ENCODE data around the gene FANCC. TPM values are rescaled to one million over a fixed set of nuclear protein-coding genes. Genes with fewer than 3 reads are reported as not detected.

Gene FANCC
- total RNA-seq (2021; ENCODE audit: unreplicated experiment) (19.4 TPM), Bru-seq, nascent RNA (percentile 66 among the genes with signal in this experiment), BruChase-seq, experiment 1, labeled RNA remaining after a 6-hour chase (percentile 52 among the genes with signal in this experiment), BruChase-seq, experiment 2, labeled RNA remaining after a 2-hour chase (percentile 60 among the genes with signal in this experiment)
- polyA plus RNA-seq (2012), result 7.0 and 9.4 TPM in 2 replicates
- long read RNA-seq, full-length matches to known transcripts, result 11 of 36 reads
- long read RNA-seq, partial matches to known transcripts, result 6 of 36 reads
- long read RNA-seq, other reads (novel, unspliced or antisense), result 19 of 36 reads

GRCh38 chr9:95317119-95317892, at the start of gene FANCC:
TSS of gene FANCC (minus strand) at chr9:95317709. CDS start at chr9:95249291, 68,418 bp downstream.
- no TSS peak for BruUV-seq (replicated peaks)
- H3K27ac ChIP-seq (ENCODE audit: low read depth, low read length), result peak within 1 kb of the TSS; percentile 99
- ChIA-PET CTCF (no interaction called here), RAD21 (ENCODE audit: low non-redundant PET in 1 of 2, low total read pairs in 2 of 2, uncharacterized antibody in 2 of 2, unreplicated experiment in 2 of 2) (no interaction called here), POLR2A (interaction anchor here (0.6 to 0.7 kb wide), 2 partner anchors 346 to 939 kb away, joined by 3 to 6 read pairs; no protein-coding TSS in a partner anchor)
- peak within 1 kb of the TSS; percentile 89 for H3K9ac ChIP-seq (ENCODE audit: low read length)
- H2AFZ ChIP-seq (ENCODE audit: low read depth, low read length, poor library complexity, severe bottlenecking), result peak within 1 kb of the TSS; percentile 59
- H3K27me3 ChIP-seq (ENCODE audit: insufficient read depth, low read length), result no peaks in the 10 kb centered on the region
- H4K20me1 ChIP-seq (ENCODE audit: insufficient read depth), result no peaks in the 10 kb centered on the region
- no peaks in the 10 kb centered on the region for H3K9me3 ChIP-seq (ENCODE audit: control insufficient read depth in 1 of 2, insufficient read depth in 1 of 2, low read depth in 1 of 2, low read length in 2 of 2)
- peak within 1 kb of the TSS; percentile 96 for H3K4me2 ChIP-seq (ENCODE audit: low read length)
- H3K4me1 ChIP-seq (ENCODE audit: control insufficient read depth in 1 of 2, insufficient read depth in 2 of 2, low read length in 2 of 2), result peaks cover 2 to 41% of the 10 kb centered on the region in 2 experiments; a peak in 3 of 4 replicates
- intact Hi-C loops (cut with micrococcal nuclease), result loop anchor here (2.0 to 5.0 kb wide), 2 partner anchors 110 to 191 kb away; no protein-coding TSS in a partner anchor
- peaks cover 33% of the 10 kb centered on the region for H3K79me2 ChIP-seq (ENCODE audit: insufficient read depth, low read length)
- ATAC-seq, result peak; percentile 83
- no peaks in the 10 kb centered on the region for H3K36me3 ChIP-seq (ENCODE audit: control insufficient read depth in 1 of 2, insufficient read depth in 2 of 2, low read length in 2 of 2)
- H3K4me3 ChIP-seq (replicated peaks in 1 of 2; ENCODE audit: low read depth in 1 of 2, low read length in 2 of 2), result peak within 1 kb of the TSS; percentile 66 to 72
- H3K9me2 ChIP-seq (ENCODE audit: insufficient read depth), result no peaks in the 10 kb centered on the region
- peak; percentile 66 for DNase-seq (ENCODE audit: low read depth, low spot score)
- TF ChIP-seq ELF1 (IDR thresholded peaks at IDR 0.05; ENCODE audit: borderline replicate concordance, low read depth) (peak; percentile 35; the same call in 1 of the 2 replicates), POLR2AphosphoS5 (IDR thresholded peaks at IDR 0.05; ENCODE audit: low read depth, low read length) (peak; percentile 66), EZH2 (IDR thresholded peaks at IDR 0.05) (no peak), FOSL1 (IDR thresholded peaks at IDR 0.05; ENCODE audit: low read depth) (no peak), SRF (IDR thresholded peaks at IDR 0.05; ENCODE audit: low read depth) (no peak), CTCF (IDR thresholded peaks at IDR 0.05 in 2 of 3, conservative IDR thresholded peaks at IDR 0.05 in 1 of 3; ENCODE audit: borderline replicate concordance in 1 of 3, insufficient read depth in 1 of 3, low read depth in 2 of 3, low read length in 2 of 3) (no peak), JUND (IDR thresholded peaks at IDR 0.05) (no peak), SIN3A (IDR thresholded peaks at IDR 0.05; ENCODE audit: low read depth) (peak; percentile 46; the same call in 1 of the 2 replicates), ATF3 (IDR thresholded peaks at IDR 0.05) (no peak), CEBPB (IDR thresholded peaks at IDR 0.05; ENCODE audit: low read depth) (no peak), YY1 (IDR thresholded peaks at IDR 0.05; ENCODE audit: extremely low read depth, insufficient replicate concordance, low read depth, low read length) (no peak), POLR2A (IDR thresholded peaks at IDR 0.05; ENCODE audit: borderline replicate concordance, extremely low read depth, insufficient read depth, insufficient read length) (peak; percentile 36), REST (IDR thresholded peaks at IDR 0.05; ENCODE audit: low read depth) (no peak), TCF7L2 (IDR thresholded peaks at IDR 0.05; ENCODE audit: borderline replicate concordance, extremely low read depth, insufficient read depth, insufficient read length) (no peak), ZFX (IDR thresholded peaks at IDR 0.05) (peak; percentile 59; the same call in 1 of the 2 replicates), MAX (IDR thresholded peaks at IDR 0.05) (peak; percentile 92)
